Vagina (tissue), 2 donors: Measurements from ENCODE around the gene PMF1.

Experiments used
- POLR2A ChIP-seq, 2 donors: fragments of 450-650 bp; IDR thresholded peaks; one replicate each; pipeline ENCODE4 v1.6.1; 2017; ENCODE audit warnings: antibody characterized with exemption in 2 of 2, mild to moderate bottlenecking in 2 of 2, moderate library complexity in 2 of 2
- TF ChIP-seq, protein P1 (sequence below), 3 experiments: fragments of 450-650 bp in 2 of 3; fragments of 200-600 bp in 1 of 3; sonication (generic) in 1 of 3; IDR thresholded peaks; one replicate each; pipeline ENCODE4 v1.5.1; 2017 to 2019; ENCODE audit warnings: antibody characterized with exemption in 3 of 3, mild to moderate bottlenecking in 2 of 3, moderate library complexity in 2 of 3

DNA sequence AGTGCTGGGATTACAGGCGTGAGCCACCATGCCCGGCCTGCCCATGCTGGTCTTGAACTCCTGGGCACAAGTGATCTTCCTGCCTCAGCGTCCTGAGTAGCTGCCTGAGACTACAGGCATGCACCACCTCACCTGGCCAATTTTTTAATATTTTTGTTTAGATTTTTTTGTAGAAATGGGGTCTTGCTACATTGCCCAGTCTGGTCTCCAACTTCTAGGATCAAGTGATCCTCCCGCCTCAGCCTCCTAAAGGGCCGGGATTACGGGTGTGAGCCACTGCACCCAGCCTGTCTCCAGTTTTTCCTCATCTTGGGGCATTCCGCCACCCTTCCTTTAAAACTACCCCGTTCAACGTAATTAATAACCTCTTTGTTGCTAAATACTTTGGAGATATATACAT, 7.4 kb downstream of the PMF1 start:
- no peak for TF ChIP-seq POLR2A (IDR thresholded peaks at IDR 0.05)
- TF ChIP-seq, protein P1, sequence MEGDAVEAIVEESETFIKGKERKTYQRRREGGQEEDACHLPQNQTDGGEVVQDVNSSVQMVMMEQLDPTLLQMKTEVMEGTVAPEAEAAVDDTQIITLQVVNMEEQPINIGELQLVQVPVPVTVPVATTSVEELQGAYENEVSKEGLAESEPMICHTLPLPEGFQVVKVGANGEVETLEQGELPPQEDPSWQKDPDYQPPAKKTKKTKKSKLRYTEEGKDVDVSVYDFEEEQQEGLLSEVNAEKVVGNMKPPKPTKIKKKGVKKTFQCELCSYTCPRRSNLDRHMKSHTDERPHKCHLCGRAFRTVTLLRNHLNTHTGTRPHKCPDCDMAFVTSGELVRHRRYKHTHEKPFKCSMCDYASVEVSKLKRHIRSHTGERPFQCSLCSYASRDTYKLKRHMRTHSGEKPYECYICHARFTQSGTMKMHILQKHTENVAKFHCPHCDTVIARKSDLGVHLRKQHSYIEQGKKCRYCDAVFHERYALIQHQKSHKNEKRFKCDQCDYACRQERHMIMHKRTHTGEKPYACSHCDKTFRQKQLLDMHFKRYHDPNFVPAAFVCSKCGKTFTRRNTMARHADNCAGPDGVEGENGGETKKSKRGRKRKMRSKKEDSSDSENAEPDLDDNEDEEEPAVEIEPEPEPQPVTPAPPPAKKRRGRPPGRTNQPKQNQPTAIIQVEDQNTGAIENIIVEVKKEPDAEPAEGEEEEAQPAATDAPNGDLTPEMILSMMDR (IDR thresholded peaks at IDR 0.05) = no peak
